Measurements from ENCODE around the gene FRAS1.

- TF ChIP-seq POLR2AphosphoS5 (IDR thresholded peaks at IDR 0.05; ENCODE audit: low read depth, low read length) (no peak), CTCF (IDR thresholded peaks at IDR 0.05) (no peak)
Measured at GRCh38 chr4:78496021-78496643, 439.0 kb downstream of the FRAS1 start.

All from Panc1 (cell line).